Left forelimb (tissue), 1 donor: ENCODE data around the gene FAM186B.

Experiments
- DNase-seq: peaks from one replicate; pipeline ENCODE4 v3.0.0-alpha.2; 2018; ENCODE audit warnings: low spot score

The FAM186B gene

DNA sequence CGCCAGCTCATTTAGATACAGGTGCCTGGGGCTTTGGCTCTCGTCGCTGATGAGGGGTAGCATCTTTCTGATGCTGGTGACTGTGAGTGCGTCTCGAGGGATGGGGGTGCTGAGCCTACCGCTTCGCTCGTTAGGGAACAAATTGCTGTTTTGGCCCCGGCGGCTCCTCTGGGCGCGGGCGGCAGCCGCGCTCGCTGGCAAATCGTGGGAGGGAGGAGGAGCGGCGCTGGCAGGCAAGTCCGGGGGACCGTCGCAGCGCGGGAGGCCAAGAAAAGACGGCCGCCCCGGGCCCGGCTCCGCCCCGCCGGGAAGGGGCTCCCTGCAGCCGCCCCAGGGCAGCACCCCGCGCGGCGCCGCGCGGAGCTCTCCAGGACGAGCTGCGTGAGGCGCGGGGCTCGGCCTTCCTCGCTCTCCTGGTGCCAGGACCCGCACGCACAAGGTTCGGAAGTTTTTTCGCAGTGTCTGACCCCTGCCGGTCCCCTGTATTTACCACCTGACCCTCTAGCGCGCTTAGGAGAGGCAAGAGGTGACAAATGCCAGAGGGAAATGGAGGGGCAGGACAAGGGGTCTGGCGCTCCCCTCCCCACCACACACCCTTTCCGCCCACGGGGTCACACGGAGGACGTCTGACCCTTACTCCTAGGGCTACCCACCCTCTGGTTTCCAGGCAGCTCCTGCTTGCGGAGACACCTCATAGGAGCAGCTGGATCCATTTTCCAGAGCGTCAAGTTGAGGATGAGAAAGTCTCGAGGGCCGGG, 67.5 kb downstream of the FAM186B start:
- peak; percentile 64 for DNase-seq
